Activated B cell treated with CpG ODN at 0.5 μM for 24 hours (primary cell): ENCODE data around the gene GALNT12. TPM values are rescaled to one million over a fixed set of nuclear protein-coding genes. Genes with fewer than 3 reads are reported as not detected.

Source experiments
- ATAC-seq: fragments of 200-7000 bp; cut with Tn5 transposase; one replicate; pipeline ENCODE4 v1.10.0; 2021; ENCODE audit warnings: low read depth, mild to moderate bottlenecking, moderate library complexity
- CTCF ChIA-PET: fragments of 350-600 bp; sonication (Branson Sonifier 250); formaldehyde crosslinking; loops from one replicate; lab custom pipeline; 2021; ENCODE audit warnings: antibody characterized with exemption; lab: Charles Lee
- POLR2A ChIA-PET: fragments of 350-600 bp; sonication (Branson Sonifier 250); formaldehyde crosslinking; loops from one replicate; lab custom pipeline; 2021; ENCODE audit warnings: antibody characterized with exemption; lab: Charles Lee
- DNase-seq: peaks from one replicate; pipeline ENCODE4 v3.0.0; 2022
- H3K27ac Mint-ChIP-seq: one replicate; pipeline ENCODE4 v1.8.0; 2020; ENCODE audit warnings: mixed read lengths
- H3K27me3 Mint-ChIP-seq: one replicate; pipeline ENCODE4 v1.8.0; 2021; ENCODE audit warnings: mixed read lengths
- H3K36me3 Mint-ChIP-seq: one replicate; pipeline ENCODE4 v1.8.0; 2021; ENCODE audit warnings: low read depth, mixed read lengths
- H3K4me1 Mint-ChIP-seq: one replicate; pipeline ENCODE4 v1.8.0; 2021; ENCODE audit warnings: mixed read lengths
- H3K4me3 Mint-ChIP-seq: one replicate; pipeline ENCODE4 v1.8.0; 2020; ENCODE audit warnings: mild to moderate bottlenecking, mixed read lengths
- H3K9me3 Mint-ChIP-seq: one replicate; pipeline ENCODE4 v1.8.0; 2020; ENCODE audit warnings: mixed read lengths
- intact Hi-C: fragments of 100-400 bp; cut with micrococcal nuclease; formaldehyde crosslinking; loops from one replicate; pipeline ENCODE4 v1.15.1; 2024
- total RNA-seq: library from RNA; stranded (reverse); gene quantifications from 2 replicates; pipeline ENCODE4 v1.2.3, GENCODE V29; 2022
- TF ChIP-seq, protein P1 (sequence below): fragments of 200-600 bp; IDR thresholded peaks from one replicate; pipeline ENCODE4 v1.8.0; 2022; ENCODE audit warnings: antibody characterized with exemption, mild to moderate bottlenecking

The GALNT12 gene
- total RNA-seq, 1 donor from 2014 or later = 2.0 TPM

GRCh38 chr9:98894761-98895160 is 87.3 kb downstream of the GALNT12 start:
- CTCF ChIA-PET = no interaction called here
- H3K27ac Mint-ChIP-seq = no peak overlapping the region
- ATAC-seq (no peak), DNase-seq (no peak)
- POLR2A ChIA-PET = no interaction called here
- H3K4me1 Mint-ChIP-seq = no peaks in the 10 kb centered on the region
- H3K36me3 Mint-ChIP-seq = no peaks in the 10 kb centered on the region
- peaks cover 10% of the 10 kb centered on the region for H3K9me3 Mint-ChIP-seq
- H3K27me3 Mint-ChIP-seq = peaks cover 32% of the 10 kb centered on the region
- no peak overlapping the region for H3K4me3 Mint-ChIP-seq
- TF ChIP-seq, protein P1, sequence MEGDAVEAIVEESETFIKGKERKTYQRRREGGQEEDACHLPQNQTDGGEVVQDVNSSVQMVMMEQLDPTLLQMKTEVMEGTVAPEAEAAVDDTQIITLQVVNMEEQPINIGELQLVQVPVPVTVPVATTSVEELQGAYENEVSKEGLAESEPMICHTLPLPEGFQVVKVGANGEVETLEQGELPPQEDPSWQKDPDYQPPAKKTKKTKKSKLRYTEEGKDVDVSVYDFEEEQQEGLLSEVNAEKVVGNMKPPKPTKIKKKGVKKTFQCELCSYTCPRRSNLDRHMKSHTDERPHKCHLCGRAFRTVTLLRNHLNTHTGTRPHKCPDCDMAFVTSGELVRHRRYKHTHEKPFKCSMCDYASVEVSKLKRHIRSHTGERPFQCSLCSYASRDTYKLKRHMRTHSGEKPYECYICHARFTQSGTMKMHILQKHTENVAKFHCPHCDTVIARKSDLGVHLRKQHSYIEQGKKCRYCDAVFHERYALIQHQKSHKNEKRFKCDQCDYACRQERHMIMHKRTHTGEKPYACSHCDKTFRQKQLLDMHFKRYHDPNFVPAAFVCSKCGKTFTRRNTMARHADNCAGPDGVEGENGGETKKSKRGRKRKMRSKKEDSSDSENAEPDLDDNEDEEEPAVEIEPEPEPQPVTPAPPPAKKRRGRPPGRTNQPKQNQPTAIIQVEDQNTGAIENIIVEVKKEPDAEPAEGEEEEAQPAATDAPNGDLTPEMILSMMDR = no peak
- intact Hi-C loops = no loop called here

DNA sequence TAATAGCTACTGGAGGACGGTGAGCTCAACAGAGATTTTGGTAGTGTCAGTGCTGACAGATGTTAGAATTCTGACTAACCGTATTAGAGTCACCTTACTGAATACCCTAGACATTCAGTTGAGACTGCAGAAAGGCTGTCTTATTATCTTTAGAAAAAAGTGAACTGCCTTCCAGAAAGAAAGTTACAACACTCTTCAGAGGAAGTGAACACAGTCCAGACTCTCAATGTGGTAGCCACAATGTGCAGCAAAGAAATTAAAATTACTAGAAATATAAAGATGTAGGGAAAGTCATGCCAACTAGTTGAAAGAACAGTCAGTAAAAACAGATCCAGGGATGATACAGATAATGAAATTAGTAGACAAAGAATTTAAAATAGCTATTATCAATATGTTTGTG is 89.2 kb downstream of the GALNT12 start:
- Mint-ChIP-seq H3K27me3 (peaks cover 27% of the 10 kb centered on the region), H3K36me3 (no peaks in the 10 kb centered on the region), H3K4me1 (no peaks in the 10 kb centered on the region), H3K9me3 (peaks cover 10% of the 10 kb centered on the region), H3K4me3 (no peak overlapping the region), H3K27ac (no peak overlapping the region)
- no peak for ATAC-seq
- ChIA-PET POLR2A (no interaction called here), CTCF (no interaction called here)
- no peak for DNase-seq
- TF ChIP-seq, protein P1 = no peak
- intact Hi-C loops = no loop called here

DNA sequence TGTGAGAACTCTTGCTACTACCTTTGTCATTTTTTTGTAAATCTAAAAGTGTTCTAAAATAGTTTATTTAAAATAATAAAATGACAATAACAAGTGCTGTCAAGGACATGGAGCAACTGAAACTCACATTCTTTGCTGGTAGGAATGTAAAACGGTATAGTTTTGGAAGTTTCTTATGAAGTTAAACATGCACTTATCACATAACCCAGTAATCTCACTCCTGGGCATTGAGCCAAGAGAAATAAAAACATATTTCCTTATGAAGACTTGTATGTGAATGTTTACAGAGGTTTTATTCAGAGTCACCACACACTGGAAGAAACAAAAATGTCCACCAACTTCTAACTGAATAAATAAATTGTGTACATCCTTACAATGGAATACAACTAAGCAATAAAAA is 90.3 kb downstream of the GALNT12 start:
- no peak for ATAC-seq
- Mint-ChIP-seq H3K4me1 (no peaks in the 10 kb centered on the region), H3K4me3 (no peak overlapping the region), H3K27ac (no peak overlapping the region), H3K36me3 (no peaks in the 10 kb centered on the region), H3K9me3 (peaks cover 10% of the 10 kb centered on the region), H3K27me3 (peaks cover 27% of the 10 kb centered on the region)
- ChIA-PET CTCF (no interaction called here), POLR2A (no interaction called here)
- intact Hi-C loops = no loop called here
- no peak for DNase-seq
- TF ChIP-seq, protein P1 = no peak

GRCh38 chr9:98899408-98900056 is 92.1 kb downstream of the GALNT12 start:
- no peak overlapping the region for H3K4me3 Mint-ChIP-seq
- ATAC-seq (no peak), DNase-seq (no peak)
- H3K36me3 Mint-ChIP-seq = no peaks in the 10 kb centered on the region
- peaks cover 10% of the 10 kb centered on the region for H3K9me3 Mint-ChIP-seq
- POLR2A ChIA-PET = no interaction called here
- intact Hi-C loops = no loop called here
- H3K4me1 Mint-ChIP-seq = no peaks in the 10 kb centered on the region
- peaks cover 30% of the 10 kb centered on the region for H3K27me3 Mint-ChIP-seq
- TF ChIP-seq, protein P1 = no peak
- H3K27ac Mint-ChIP-seq = no peak overlapping the region
- CTCF ChIA-PET = no interaction called here

Other genes starting within 250 kb of the GALNT12 start
- not detected in 2 replicates for gene GABBR2, start 98.7 kb upstream of the GALNT12 start, total RNA-seq
- 12.1 and 14.8 TPM in 2 replicates for gene ANKS6, start 11.1 kb upstream of the GALNT12 start, total RNA-seq
- gene COL15A1, start 136.2 kb downstream of the GALNT12 start, total RNA-seq = 0.07 and 0.15 TPM in 2 replicates